ENCODE results near the gene SMIM33.
A peak's percentile ranks its signal among the peaks of the same experiment; 100 is the strongest.
"Not testable (repeated sequence)": the region's sequence is repeated elsewhere in the genome, so short reads cannot be mapped to it uniquely, and the experiment has no call there.

Gene SMIM33

DNA sequence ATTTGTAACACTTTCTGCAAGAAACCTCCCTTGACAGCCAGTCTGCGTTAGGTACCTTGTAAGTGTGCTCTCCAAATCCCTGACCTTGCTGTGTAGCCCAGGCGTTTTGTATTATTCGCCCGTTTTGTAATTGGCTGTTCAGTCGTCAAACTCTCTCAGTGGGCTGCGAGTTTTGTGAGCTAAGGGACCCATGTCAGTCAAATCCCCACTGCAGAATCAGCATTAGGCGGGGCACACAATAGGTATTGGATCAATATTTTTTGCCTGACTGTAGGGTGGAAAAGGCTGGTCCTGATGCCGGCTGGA is 32.1 kb upstream of the SMIM33 start:
- H3K4me3 ChIP-seq (ENCODE audit: low read length) = peak overlapping the region; percentile 90
- no peak for DNase-seq (ENCODE audit: low read depth)
- TF ChIP-seq, protein P1, sequence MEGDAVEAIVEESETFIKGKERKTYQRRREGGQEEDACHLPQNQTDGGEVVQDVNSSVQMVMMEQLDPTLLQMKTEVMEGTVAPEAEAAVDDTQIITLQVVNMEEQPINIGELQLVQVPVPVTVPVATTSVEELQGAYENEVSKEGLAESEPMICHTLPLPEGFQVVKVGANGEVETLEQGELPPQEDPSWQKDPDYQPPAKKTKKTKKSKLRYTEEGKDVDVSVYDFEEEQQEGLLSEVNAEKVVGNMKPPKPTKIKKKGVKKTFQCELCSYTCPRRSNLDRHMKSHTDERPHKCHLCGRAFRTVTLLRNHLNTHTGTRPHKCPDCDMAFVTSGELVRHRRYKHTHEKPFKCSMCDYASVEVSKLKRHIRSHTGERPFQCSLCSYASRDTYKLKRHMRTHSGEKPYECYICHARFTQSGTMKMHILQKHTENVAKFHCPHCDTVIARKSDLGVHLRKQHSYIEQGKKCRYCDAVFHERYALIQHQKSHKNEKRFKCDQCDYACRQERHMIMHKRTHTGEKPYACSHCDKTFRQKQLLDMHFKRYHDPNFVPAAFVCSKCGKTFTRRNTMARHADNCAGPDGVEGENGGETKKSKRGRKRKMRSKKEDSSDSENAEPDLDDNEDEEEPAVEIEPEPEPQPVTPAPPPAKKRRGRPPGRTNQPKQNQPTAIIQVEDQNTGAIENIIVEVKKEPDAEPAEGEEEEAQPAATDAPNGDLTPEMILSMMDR (conservative IDR thresholded peaks at IDR 0.05; ENCODE audit: low read depth, low read length) = no peak

GRCh38 chr5:139439013-139439903 is 31.5 kb upstream of the SMIM33 start, which contains the start of gene DNAJC18:
Gene DNAJC18, minus strand, starts transcription at chr5:139439525. Its CDS starts 80 bp downstream, at chr5:139439445.
- TF ChIP-seq, protein P1 (conservative IDR thresholded peaks at IDR 0.05; ENCODE audit: low read depth, low read length) = no peak
- H3K4me3 ChIP-seq (ENCODE audit: low read length) = peak within 1 kb of the TSS; percentile 90
- no peak for DNase-seq (ENCODE audit: low read depth)

DNA sequence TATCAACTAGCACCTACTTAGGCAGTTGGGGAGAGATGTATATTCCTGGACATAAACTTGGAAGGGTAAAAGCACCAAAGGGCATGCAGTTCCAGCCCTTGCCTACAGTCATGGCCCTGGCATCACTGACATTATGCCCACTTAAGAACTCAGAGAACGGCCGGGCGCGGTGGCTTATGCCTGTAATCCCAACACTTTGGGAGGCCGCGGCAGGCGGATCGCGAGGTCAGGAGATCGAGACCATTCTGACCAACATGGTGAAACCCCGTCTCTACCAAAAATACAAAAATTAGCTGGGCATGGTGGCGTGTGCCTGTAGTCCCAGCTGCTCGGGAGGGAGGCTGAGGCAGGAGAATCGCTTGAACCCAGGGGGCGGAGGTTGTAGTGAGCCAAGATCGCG is 30.4 kb upstream of the SMIM33 start:
- DNase-seq (ENCODE audit: low read depth); H3K4me3 ChIP-seq (ENCODE audit: low read length): not testable (repeated sequence)

GRCh38 chr5:139443831-139444453 is 26.9 kb upstream of the SMIM33 start:
- peak; percentile 71 for DNase-seq (ENCODE audit: low read depth)
- TF ChIP-seq, protein P1 (conservative IDR thresholded peaks at IDR 0.05; ENCODE audit: low read depth, low read length) = no peak

DNA sequence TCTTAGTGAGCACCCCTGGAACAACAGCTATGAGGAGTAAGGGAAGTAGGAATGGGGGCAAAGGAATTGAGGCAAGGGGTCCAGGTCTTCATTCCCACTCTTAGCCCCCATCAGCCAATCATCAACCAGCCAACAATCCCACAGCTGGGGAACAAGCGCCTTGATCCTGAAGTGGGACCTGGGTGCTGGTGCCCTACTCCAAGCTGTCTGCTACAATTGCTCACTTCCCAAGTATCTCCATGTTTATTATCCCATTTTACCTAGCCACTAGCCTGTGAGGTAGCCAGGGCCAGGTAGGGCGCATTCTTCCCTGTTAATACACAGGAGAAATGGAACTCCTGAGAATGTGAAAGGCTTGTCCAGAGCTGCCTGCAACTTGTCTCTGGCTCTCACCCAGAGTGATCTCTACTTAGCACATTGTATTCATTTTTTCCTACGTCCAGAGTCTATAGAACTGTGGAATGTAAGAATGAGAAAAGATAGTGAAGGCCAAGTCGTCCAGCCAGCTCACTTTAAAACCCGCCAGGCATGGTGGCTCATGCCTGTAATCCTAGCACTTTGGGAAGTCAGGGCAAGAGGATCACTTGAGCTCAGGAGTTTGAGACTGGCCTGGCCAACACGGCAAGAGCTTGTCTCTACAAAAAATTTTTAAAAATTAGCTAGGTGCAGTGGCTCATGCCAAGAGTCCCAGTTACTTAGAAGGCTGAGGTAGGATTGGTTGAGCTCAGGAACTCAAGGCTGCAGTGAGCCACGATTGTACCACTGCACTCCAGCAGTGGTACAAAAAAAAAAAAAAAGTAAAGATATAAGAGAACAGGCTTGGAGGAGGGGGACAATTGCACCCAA is 25.3 kb upstream of the SMIM33 start:
- peak; percentile 79 for DNase-seq (ENCODE audit: low read depth)
- TF ChIP-seq, protein P1 (conservative IDR thresholded peaks at IDR 0.05; ENCODE audit: low read depth, low read length) = no peak
- no peak overlapping the region for H3K4me3 ChIP-seq (ENCODE audit: low read length)

More at GRCh38 chr5:139443831-139444453, 26.9 kb upstream of the SMIM33 start:
- H3K4me3 ChIP-seq (ENCODE audit: low read length) = no peak overlapping the region

- TF ChIP-seq, protein P1 (conservative IDR thresholded peaks at IDR 0.05; ENCODE audit: low read depth, low read length) = no peak
- H3K4me3 ChIP-seq (ENCODE audit: low read length) = no peak overlapping the region
- no peak for DNase-seq (ENCODE audit: low read depth)
These were observed 23.6 kb upstream of the SMIM33 start for GRCh38 chr5:139446956-139447779.
